NB4 (cell line): ENCODE results near the gene FMO5.

Experiments
- MAX ChIP-seq: IDR thresholded peaks from 2 replicates; pipeline ENCODE4 v1.6.1; 2011; ENCODE audit warnings: low read depth, low read length
- POLR2A ChIP-seq: IDR thresholded peaks from 2 replicates; pipeline ENCODE4 v1.6.1; 2011; ENCODE audit warnings: mild to moderate bottlenecking; ENCODE audit not compliant: insufficient read length; ENCODE audit errors: extremely low read depth
- TF ChIP-seq, protein P1 (sequence below): IDR thresholded peaks from one replicate; pipeline ENCODE4 v1.5.1; 2012; ENCODE audit warnings: low read depth, low read length

DNA sequence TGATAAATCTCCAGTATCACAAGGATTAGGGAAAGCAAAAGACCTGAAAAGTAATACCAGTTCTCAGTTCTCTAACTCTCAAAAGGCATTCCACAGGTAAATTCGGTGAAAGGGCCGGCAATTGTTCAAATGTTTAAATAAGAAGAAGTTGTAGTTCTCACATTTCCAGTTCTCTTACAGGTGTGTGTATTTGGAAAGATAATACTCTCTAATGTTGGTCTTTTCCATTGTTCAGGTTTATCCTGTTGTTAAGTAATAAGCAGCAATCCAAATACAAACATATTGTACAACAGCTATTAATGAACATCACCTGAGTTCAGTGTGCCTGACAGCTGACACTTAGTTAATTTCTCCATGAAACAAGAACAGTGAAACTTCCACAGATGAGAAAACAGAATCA lies 39.7 kb downstream of the FMO5 start:
- TF ChIP-seq, protein P1, sequence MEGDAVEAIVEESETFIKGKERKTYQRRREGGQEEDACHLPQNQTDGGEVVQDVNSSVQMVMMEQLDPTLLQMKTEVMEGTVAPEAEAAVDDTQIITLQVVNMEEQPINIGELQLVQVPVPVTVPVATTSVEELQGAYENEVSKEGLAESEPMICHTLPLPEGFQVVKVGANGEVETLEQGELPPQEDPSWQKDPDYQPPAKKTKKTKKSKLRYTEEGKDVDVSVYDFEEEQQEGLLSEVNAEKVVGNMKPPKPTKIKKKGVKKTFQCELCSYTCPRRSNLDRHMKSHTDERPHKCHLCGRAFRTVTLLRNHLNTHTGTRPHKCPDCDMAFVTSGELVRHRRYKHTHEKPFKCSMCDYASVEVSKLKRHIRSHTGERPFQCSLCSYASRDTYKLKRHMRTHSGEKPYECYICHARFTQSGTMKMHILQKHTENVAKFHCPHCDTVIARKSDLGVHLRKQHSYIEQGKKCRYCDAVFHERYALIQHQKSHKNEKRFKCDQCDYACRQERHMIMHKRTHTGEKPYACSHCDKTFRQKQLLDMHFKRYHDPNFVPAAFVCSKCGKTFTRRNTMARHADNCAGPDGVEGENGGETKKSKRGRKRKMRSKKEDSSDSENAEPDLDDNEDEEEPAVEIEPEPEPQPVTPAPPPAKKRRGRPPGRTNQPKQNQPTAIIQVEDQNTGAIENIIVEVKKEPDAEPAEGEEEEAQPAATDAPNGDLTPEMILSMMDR = no peak
- TF ChIP-seq MAX (no peak), POLR2A (no peak)
